GM12874 (cell line): ENCODE results near the gene AFF1.

Experiments
- CTCF ChIP-seq: IDR thresholded peaks from 2 replicates; pipeline ENCODE4 v1.5.1; 2011; ENCODE audit warnings: low read depth, mild to moderate bottlenecking, control low read depth, low read length, moderate library complexity; ENCODE audit not compliant: insufficient read depth

Gene AFF1

GRCh38 chr4:87054900-87055299 is 120.1 kb downstream of the AFF1 start:
- no peak for TF ChIP-seq CTCF

GRCh38 chr4:87055311-87055710 is 120.5 kb downstream of the AFF1 start:
- TF ChIP-seq CTCF: no peak

- no peak for TF ChIP-seq CTCF
These were observed 122.1 kb downstream of the AFF1 start for GRCh38 chr4:87056881-87057280.

- TF ChIP-seq CTCF: no peak
These were observed 123.1 kb downstream of the AFF1 start for GRCh38 chr4:87057835-87058355.

GRCh38 chr4:87058356-87059073 is 123.7 kb downstream of the AFF1 start:
- no peak for TF ChIP-seq CTCF

- no peak for TF ChIP-seq CTCF
These were observed 126.1 kb downstream of the AFF1 start for GRCh38 chr4:87060957-87061356.

- no peak for TF ChIP-seq CTCF
These were observed 130.2 kb downstream of the AFF1 start for GRCh38 chr4:87065021-87065420.
